Measurements from ENCODE around the gene PPP1R14B.
A peak's percentile ranks its signal among the peaks of the same experiment; 100 is the strongest.

- TF ChIP-seq CTCF (IDR thresholded peaks at IDR 0.05) (peak; percentile 53 to 95 (median 85)), POLR2A (IDR thresholded peaks at IDR 0.05) (peak in 1 of 2 donors; percentile 94)
These were observed 4.4 kb upstream of the PPP1R14B start, which contains the start of gene PLCB3 for GRCh38 chr11:64251016-64251752.

Measured in Peyer's patch (tissue), 4 donors.